Glomerular visceral epithelial cell (primary cell): ENCODE measurements around the gene SETX.

Experiments
- DNase-seq: peaks from one replicate; pipeline ENCODE4 v3.0.0-alpha.2; 2016; ENCODE audit errors: extremely low spot score

Gene SETX

GRCh38 chr9:132288361-132288760 lies 66.4 kb downstream of the SETX start:
- DNase-seq: peak; percentile 13

DNA sequence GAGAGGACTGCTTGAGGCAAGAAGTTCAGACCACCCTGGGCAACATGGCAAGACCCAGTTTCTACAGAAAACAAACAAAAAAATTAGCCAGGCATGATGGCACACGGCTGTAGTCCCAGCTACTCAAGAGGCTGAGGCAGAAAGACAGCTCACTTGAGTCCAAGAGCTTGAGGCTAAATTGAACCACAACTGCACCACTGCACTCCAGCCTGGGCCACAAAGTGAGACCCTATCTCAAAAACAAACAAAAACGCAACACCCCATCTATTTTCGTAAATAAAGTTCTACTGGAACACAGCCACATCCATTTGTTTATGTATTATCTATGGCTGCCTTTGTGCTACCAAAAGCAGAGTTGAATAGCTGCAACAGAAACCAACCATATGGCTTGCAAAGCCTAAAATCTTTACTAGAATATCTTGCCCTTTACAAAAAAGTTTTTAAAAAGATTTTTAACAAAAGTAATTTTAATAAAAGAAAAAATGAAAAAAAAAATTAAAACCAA lies 67.5 kb downstream of the SETX start:
- no peak for DNase-seq

DNA sequence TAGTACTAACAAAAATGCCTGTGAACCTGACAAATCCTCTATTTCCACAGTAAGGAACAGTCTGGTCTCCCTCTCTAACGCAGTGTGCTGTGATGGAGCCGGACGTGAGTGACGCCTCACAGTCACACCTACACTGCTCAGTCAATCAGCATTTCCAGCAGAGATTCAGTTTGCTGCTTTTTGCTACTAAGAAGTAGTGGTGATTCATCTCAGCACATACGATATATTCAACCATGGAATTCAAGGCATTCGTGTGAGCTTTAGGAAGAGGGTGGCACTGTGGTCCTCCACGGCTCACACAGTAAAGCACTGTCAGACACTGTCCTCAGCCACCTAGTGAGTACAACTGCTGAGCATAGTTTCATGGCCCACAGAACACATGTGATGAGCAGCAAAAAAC lies 70.9 kb downstream of the SETX start:
- DNase-seq: peak; percentile 55

DNA sequence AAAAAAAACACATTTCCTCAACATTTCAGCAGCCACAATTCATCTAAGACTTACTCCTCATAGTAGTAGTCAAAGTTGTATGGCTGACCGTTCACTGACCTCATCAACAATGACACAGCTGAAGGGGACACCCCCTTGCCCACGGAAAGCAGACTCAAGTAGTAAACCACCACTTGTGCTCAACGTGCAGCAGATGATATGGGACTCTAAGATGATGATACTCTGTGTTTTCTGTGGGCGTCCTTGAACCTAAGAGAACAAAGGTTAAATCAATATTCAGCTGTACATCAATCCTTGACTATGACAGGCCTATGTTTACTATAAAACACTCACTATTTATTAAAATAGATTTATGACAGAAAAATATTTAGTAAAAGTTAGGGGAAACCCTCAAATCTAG lies 71.6 kb downstream of the SETX start:
- no peak for DNase-seq

- DNase-seq: no peak
Measured at GRCh38 chr9:132274861-132275260, 79.9 kb downstream of the SETX start.

GRCh38 chr9:132269704-132270516 lies 84.9 kb downstream of the SETX start:
- peak; percentile 38 for DNase-seq

GRCh38 chr9:132268725-132269352 lies 85.9 kb downstream of the SETX start:
- peak; percentile 60 for DNase-seq

GRCh38 chr9:132267660-132268059 lies 87.1 kb downstream of the SETX start:
- no peak for DNase-seq

DNA sequence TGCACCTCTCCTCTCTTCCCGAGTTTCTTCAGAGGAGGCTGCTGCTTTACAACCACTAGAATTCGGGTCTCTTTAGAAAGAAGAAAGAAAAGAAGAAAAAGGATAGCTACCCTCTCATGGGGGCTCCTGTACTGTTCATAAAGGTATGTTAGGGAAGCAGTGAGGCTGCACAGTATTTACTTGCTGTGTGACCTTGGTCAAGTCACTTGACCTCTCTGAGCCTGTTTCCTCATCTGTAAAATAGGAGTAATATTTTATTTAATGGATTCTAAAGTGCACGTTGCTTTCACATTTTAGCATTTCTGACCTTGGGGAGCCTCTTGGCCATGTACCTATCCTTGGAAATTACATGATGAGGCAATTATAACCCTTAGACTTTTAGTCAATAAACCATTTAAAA lies 88.8 kb downstream of the SETX start:
- DNase-seq: no peak

DNA sequence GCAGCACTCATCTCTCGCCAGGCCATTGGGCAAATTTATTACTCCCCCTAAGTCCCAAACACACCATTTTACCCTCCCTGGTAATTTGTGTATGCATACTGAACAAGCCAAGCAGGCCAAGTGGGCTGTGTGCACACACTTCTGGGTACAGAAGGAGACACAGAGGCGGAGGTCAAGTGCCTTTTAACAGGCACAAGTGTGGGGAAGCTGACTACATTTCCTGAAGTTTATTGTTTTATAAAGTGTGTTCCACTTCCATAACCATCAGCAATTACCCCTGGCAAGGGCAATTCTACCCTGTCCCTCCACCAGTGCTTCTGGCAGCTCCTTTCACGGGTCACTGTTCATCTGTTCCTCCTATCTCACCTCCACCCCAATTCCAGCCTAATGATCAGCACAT lies 93.9 kb downstream of the SETX start:
- DNase-seq: no peak

- DNase-seq: no peak
Measured at GRCh38 chr9:132250324-132251262, 104.2 kb downstream of the SETX start.

DNA sequence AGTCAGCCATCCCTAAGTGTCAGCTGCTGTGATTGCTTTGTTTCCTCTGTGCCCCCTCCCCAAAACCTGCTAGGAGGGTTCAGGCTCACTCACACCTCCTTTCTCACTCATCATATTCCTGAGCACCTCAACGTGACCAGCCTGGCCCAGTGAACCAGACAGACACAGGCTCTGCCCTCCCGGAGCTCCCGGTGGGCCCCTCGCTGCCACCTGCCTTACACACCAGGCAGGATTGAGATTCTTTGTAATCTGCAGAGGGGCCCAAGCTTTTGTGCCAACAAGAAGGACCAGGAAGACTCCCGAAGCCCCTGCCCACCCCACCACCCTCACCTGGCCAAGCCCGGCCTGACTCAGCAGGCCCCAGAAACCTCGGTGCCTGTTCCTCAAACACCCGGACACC lies 105.1 kb downstream of the SETX start:
- DNase-seq: no peak

DNA sequence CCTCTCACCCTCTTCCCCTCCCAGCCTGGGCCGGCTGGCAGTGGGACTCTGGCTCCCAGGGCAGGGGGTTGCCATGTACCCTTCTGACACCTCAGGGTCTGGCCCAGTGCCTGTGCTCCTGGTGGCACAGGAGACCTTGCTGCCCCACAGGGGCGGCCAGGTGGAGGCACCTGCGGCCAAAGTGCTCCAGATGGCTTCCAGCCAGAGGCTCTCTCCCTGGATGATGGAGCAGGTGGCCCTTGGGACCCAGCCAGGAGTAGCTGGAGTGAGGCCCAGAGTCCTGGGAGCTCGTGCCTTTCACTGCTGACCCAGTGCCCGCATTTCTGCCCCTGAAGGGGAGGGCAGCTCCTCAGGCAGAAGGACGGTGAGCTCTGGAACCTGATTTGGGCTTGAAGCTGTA lies 105.7 kb downstream of the SETX start:
- no peak for DNase-seq

- DNase-seq: no peak
Measured at GRCh38 chr9:132247942-132248341, 106.8 kb downstream of the SETX start.

- DNase-seq: no peak
Measured at GRCh38 chr9:132245465-132245864, 109.3 kb downstream of the SETX start.

- no peak for DNase-seq
Measured at GRCh38 chr9:132244582-132245455, 110.0 kb downstream of the SETX start.

- no peak for DNase-seq
Measured at GRCh38 chr9:132243156-132244074, 111.4 kb downstream of the SETX start.

DNA sequence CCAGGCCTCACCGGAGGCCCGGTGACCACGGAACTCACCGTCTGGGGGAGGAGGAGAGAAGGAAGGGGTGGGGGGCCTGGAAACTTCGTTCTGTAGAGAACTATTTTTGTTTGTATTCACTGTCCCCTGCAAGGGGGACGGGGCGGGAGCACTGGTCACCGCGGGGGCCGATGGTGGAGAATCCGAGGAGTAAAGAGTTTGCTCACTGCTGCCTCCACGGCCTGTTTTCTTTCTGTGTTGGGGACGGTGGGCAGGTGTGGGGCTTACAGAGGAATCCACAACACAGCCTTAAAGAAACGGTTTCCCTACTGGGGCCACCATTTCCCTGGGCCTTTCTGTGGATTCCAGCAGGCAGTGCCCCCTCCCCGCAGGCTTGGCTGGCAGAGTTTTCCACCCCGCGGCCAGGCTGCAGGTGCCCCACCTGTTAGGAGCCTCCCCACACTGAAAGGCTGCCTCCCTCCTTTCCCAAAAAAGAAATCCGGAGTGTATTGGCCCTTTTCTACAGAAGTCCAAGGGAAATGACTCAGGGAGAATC lies 112.1 kb downstream of the SETX start:
- DNase-seq: no peak

- DNase-seq: no peak
Measured at GRCh38 chr9:132241840-132242620, 112.8 kb downstream of the SETX start.
